Prostate gland (tissue), 2 donors: ENCODE results near the gene ARF3.

Source experiments
- POLR2A ChIP-seq: fragments of 450-650 bp; IDR thresholded peaks from one replicate; pipeline ENCODE4 v1.6.1; 2016; ENCODE audit warnings: antibody characterized with exemption, mild to moderate bottlenecking
- TF ChIP-seq, protein P1 (sequence below), 4 experiments: fragments of 200-600 bp in 2 of 4; fragments of 450-650 bp in 2 of 4; sonication (generic) in 2 of 4; IDR thresholded peaks; 1 replicate in 3 of 4; 2 replicates in 1 of 4; pipeline ENCODE4 v1.5.1; 2016 to 2019; ENCODE audit warnings: antibody characterized with exemption in 4 of 4, mild to moderate bottlenecking in 2 of 4, moderate library complexity in 2 of 4

DNA sequence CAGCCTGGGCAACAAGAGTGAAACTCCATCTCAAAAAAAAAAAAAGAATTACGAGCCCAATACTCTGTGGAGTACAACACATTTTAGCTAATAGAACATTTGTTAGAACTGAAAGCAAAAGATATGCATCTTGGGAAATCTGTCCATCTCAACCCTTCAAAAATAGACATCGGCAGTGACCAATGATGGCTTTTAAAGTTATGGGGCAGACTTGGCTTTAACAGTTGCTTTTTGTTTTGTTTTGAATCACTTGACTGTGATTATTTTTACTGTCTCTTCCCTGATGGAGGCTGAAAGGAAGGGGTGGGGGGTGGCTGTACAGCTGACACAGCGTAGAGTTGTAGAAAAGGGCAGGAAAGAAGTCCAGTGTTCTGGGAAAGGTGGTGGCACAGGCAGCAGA, 34.2 kb downstream of the ARF3 start:
- TF ChIP-seq, protein P1, sequence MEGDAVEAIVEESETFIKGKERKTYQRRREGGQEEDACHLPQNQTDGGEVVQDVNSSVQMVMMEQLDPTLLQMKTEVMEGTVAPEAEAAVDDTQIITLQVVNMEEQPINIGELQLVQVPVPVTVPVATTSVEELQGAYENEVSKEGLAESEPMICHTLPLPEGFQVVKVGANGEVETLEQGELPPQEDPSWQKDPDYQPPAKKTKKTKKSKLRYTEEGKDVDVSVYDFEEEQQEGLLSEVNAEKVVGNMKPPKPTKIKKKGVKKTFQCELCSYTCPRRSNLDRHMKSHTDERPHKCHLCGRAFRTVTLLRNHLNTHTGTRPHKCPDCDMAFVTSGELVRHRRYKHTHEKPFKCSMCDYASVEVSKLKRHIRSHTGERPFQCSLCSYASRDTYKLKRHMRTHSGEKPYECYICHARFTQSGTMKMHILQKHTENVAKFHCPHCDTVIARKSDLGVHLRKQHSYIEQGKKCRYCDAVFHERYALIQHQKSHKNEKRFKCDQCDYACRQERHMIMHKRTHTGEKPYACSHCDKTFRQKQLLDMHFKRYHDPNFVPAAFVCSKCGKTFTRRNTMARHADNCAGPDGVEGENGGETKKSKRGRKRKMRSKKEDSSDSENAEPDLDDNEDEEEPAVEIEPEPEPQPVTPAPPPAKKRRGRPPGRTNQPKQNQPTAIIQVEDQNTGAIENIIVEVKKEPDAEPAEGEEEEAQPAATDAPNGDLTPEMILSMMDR (IDR thresholded peaks at IDR 0.05) = no peak
- TF ChIP-seq POLR2A = no peak
